ENCODE measurements around the gene DLX1.

- TF ChIP-seq EZH2 (IDR thresholded peaks at IDR 0.05; ENCODE audit: insufficient read depth, poor library complexity, severe bottlenecking) (no peak), EZH2phosphoT487 (IDR thresholded peaks at IDR 0.05; ENCODE audit: insufficient read depth, low read depth) (no peak)
Measured at GRCh38 chr2:172052000-172052983, 33.0 kb upstream of the DLX1 start.

All from GM23248 (cell line).